DND-41 (cell line): ENCODE data around the gene NELFB.
A peak's percentile ranks its signal among the peaks of the same experiment; 100 is the strongest.

Experiments used
- ATAC-seq: fragments of 200-7000 bp; cut with Tn5 transposase; 3 replicates; pipeline ENCODE4 v1.9.1; 2021; ENCODE audit warnings: low read depth; ENCODE audit not compliant: insufficient read depth
- DNase-seq: peaks from one replicate; pipeline ENCODE4 v3.0.0-alpha.2; 2020
- H2AFZ ChIP-seq: 2 replicates; pipeline ENCODE4 v1.6.0; 2012; ENCODE audit warnings: low read depth, low read length
- H3K27ac ChIP-seq: 2 replicates; pipeline ENCODE4 v1.5.1; 2012; ENCODE audit warnings: low read length, inconsistent platforms
- H3K27me3 ChIP-seq: fragments of 200-600 bp; sonication (generic); 2 replicates; pipeline ENCODE4 v1.6.0; 2012; ENCODE audit warnings: low read length, mild to moderate bottlenecking, inconsistent platforms; ENCODE audit not compliant: insufficient read depth, poor library complexity
- H3K36me3 ChIP-seq: 2 replicates; pipeline ENCODE4 v1.5.1; 2012; ENCODE audit warnings: low read length, inconsistent platforms; ENCODE audit not compliant: insufficient read depth
- H3K4me1 ChIP-seq: 2 replicates; pipeline ENCODE4 v1.5.1; 2012; ENCODE audit warnings: mild to moderate bottlenecking, low read length; ENCODE audit not compliant: insufficient read depth
- H3K4me2 ChIP-seq: 2 replicates; pipeline ENCODE4 v1.6.0; 2012; ENCODE audit warnings: mild to moderate bottlenecking, moderate library complexity, low read length, inconsistent platforms; ENCODE audit not compliant: insufficient read depth
- H3K4me3 ChIP-seq, 2 experiments: fragments of 200-600 bp in 1 of 2; shearing (Covaris generic) in 1 of 2; 2 replicates each; pipeline ENCODE4 v1.5.1; 2012 to 2016; ENCODE audit warnings: inconsistent platforms in 2 of 2, low read length in 2 of 2, mild to moderate bottlenecking in 2 of 2, low read depth in 1 of 2, moderate library complexity in 1 of 2
- H3K79me2 ChIP-seq: 2 replicates; pipeline ENCODE4 v1.6.0; 2012; ENCODE audit warnings: low read length, inconsistent platforms; ENCODE audit not compliant: insufficient read depth
- H3K9ac ChIP-seq: 2 replicates; pipeline ENCODE4 v1.6.0; 2012; ENCODE audit warnings: low read depth, mild to moderate bottlenecking, inconsistent platforms, low read length, moderate library complexity
- H3K9me3 ChIP-seq: 2 replicates; pipeline ENCODE4 v1.5.1; 2012; ENCODE audit warnings: low read length, moderate library complexity, mild to moderate bottlenecking, inconsistent platforms; ENCODE audit not compliant: insufficient read depth, severe bottlenecking
- H4K20me1 ChIP-seq: 2 replicates; pipeline ENCODE4 v1.6.0; 2012; ENCODE audit warnings: low read length; ENCODE audit not compliant: insufficient read depth
- EZH2 ChIP-seq: IDR thresholded peaks from 3 replicates; pipeline ENCODE4 v1.6.1; 2012; ENCODE audit warnings: borderline replicate concordance, low read depth, mild to moderate bottlenecking, moderate library complexity, low read length, inconsistent platforms; ENCODE audit not compliant: severe bottlenecking
- TF ChIP-seq, protein P1 (sequence below): IDR thresholded peaks from 2 replicates; pipeline ENCODE4 v1.5.1; 2012; ENCODE audit warnings: borderline replicate concordance, low read length, moderate library complexity, mild to moderate bottlenecking; ENCODE audit not compliant: poor library complexity, severe bottlenecking; ENCODE audit errors: extremely low read depth

Gene NELFB

DNA sequence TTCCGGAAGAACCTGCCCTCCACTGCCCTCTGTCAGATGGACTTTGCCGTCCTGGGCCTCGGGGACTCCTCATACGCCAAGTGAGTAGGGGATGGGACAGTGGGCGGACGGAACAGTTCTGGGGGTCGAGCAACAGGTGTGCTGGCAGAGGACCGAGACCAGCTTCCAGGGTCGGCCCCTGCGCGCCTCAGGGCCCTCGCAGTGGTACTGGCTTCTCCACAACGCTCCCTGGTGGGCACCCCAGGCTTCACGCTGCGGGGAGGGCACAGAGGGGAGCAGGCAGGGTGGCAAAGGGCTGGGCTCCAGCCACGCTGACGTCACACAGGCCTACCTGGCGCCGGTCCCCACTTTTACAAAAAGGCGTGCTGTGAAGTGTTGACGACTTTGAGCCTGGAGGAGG is 42.6 kb upstream of the NELFB start:
- Histone ChIP-seq H3K9me3 (no peaks in the 10 kb centered on the region), H3K9ac (no peak overlapping the region), H3K79me2 (peaks cover 3% of the 10 kb centered on the region), H3K27me3 (no peaks in the 10 kb centered on the region), H3K4me3 (no peak overlapping the region), H3K4me1 (peaks cover 2% of the 10 kb centered on the region), H3K36me3 (peaks cover 37% of the 10 kb centered on the region), H4K20me1 (peaks cover 4% of the 10 kb centered on the region; the same call in 1 of the 2 replicates), H3K4me2 (no peak overlapping the region), H3K27ac (no peak overlapping the region), H2AFZ (no peak overlapping the region)
- TF ChIP-seq EZH2: no peak
- TF ChIP-seq, protein P1, sequence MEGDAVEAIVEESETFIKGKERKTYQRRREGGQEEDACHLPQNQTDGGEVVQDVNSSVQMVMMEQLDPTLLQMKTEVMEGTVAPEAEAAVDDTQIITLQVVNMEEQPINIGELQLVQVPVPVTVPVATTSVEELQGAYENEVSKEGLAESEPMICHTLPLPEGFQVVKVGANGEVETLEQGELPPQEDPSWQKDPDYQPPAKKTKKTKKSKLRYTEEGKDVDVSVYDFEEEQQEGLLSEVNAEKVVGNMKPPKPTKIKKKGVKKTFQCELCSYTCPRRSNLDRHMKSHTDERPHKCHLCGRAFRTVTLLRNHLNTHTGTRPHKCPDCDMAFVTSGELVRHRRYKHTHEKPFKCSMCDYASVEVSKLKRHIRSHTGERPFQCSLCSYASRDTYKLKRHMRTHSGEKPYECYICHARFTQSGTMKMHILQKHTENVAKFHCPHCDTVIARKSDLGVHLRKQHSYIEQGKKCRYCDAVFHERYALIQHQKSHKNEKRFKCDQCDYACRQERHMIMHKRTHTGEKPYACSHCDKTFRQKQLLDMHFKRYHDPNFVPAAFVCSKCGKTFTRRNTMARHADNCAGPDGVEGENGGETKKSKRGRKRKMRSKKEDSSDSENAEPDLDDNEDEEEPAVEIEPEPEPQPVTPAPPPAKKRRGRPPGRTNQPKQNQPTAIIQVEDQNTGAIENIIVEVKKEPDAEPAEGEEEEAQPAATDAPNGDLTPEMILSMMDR: peak; percentile 33
- ATAC-seq (peak; percentile 41; the same call in 1 of the 3 replicates), DNase-seq (no peak)

DNA sequence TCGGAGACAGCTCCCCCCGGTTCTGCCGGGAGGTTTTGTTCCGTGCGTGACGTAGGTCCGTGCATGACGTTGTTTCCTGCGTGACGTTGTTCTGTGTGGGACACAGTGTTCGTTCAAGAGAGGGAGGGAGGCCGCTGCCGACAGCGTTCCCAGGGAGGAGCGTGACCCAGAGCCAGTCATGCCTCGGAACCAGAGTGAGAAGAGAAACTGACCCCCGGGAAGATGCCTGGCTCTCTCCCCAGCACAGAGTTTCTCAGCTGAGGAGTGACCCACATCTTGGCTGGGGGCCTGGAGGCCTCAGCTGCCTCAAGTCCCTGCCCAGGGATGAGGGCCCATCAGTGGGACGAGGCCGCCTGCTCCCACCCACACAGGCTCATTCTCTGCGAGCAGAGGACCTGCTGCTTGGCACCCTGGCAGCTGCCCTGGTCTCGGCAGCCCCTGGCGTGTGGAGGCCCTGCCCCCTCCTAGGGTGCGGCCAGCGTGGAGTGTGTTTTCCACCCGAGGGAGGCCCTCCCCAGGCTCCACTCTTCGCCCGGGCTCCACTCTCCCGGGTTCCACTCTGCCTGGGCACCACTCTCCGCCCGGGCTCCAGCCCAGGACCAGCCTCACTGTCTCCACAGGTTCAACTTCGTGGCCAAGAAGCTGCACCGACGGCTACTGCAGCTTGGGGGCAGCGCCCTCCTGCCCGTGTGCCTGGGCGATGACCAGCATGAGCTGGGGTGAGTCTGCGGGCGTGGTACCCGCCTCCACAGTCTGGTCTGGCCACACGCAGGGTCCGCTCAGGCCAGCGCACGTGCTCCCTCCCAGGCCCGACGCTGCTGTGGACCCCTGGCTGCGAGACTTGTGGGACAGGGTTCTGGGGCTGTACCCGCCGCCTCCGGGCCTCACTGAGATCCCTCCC is 41.7 kb upstream of the NELFB start:
- no peaks in the 10 kb centered on the region for H3K27me3 ChIP-seq
- peaks cover 36% of the 10 kb centered on the region for H3K36me3 ChIP-seq
- H2AFZ ChIP-seq: no peak overlapping the region
- H3K9ac ChIP-seq: no peak overlapping the region
- no peaks in the 10 kb centered on the region for H3K4me1 ChIP-seq
- H3K4me3 ChIP-seq: no peak overlapping the region
- peaks cover 3% of the 10 kb centered on the region; the same call in 1 of the 2 replicates for H4K20me1 ChIP-seq
- H3K27ac ChIP-seq: no peak overlapping the region
- TF ChIP-seq, protein P1: peak; percentile 22
- no peak for TF ChIP-seq EZH2
- H3K4me2 ChIP-seq: no peak overlapping the region
- H3K79me2 ChIP-seq: no peaks in the 10 kb centered on the region
- no peak for ATAC-seq
- H3K9me3 ChIP-seq: no peaks in the 10 kb centered on the region
- no peak for DNase-seq

DNA sequence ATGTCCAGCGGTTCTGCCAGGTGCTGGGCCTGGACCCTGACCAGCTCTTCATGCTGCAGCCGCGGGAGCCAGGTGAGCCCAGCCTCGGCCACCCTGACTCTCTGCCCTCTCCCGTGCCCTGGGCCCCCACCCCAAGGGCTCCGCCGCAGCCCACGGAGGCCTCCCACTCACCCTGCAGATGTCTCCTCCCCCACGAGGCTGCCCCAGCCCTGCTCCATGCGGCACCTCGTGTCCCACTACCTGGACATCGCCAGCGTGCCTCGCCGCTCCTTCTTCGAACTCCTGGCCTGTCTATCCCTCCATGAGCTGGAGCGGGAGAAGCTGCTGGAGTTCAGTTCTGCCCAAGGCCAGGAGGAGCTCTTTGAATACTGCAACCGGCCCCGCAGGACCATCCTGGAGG is 40.5 kb upstream of the NELFB start:
- peaks cover 3% of the 10 kb centered on the region; the same call in 1 of the 2 replicates for H4K20me1 ChIP-seq
- ATAC-seq: no peak
- no peak overlapping the region for H3K9ac ChIP-seq
- no peak overlapping the region for H3K27ac ChIP-seq
- peaks cover 28% of the 10 kb centered on the region for H3K36me3 ChIP-seq
- H3K4me2 ChIP-seq: no peak overlapping the region
- no peaks in the 10 kb centered on the region for H3K27me3 ChIP-seq
- H3K4me3 ChIP-seq: no peak overlapping the region
- H3K4me1 ChIP-seq: no peaks in the 10 kb centered on the region
- no peak for TF ChIP-seq EZH2
- TF ChIP-seq, protein P1: no peak
- no peak overlapping the region for H2AFZ ChIP-seq
- no peak for DNase-seq
- H3K79me2 ChIP-seq: no peaks in the 10 kb centered on the region
- H3K9me3 ChIP-seq: no peaks in the 10 kb centered on the region
